ENCODE measurements around the gene NHERF2.

Gene NHERF2

GRCh38 chr16:2026461-2027023 is at the start of gene NHERF2:
Gene NHERF2, plus strand, starts transcription at chr16:2026902. Its CDS starts 104 bp downstream, at chr16:2027006.
- DNase-seq (ENCODE audit: low read depth in 2 of 3, low spot score in 1 of 3), result no peak

GRCh38 chr16:1976951-1977874 is 49.5 kb upstream of the NHERF2 start:
- DNase-seq (ENCODE audit: low read depth in 2 of 3, low spot score in 1 of 3), result no peak

DNA sequence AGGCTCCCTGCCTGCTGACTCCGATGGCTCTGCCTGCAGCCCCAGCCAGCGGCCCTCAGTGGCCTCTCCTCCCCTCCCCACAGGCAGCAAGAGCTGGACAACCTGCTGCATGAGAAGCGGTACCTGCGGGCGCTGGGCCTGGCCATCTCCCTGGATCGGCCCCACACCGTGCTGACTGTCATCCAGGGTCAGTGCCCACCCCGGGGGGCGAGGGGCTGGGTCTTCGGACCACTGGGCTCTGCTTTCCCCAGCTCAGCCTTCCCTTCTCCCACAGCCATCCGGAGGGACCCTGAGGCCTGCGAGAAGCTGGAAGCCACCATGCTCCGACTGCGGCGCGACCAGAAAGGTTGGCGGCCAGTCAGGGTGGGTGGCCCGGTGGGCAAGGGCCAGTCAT is 48.8 kb upstream of the NHERF2 start:
- DNase-seq (ENCODE audit: low read depth in 2 of 3, low spot score in 1 of 3), result no peak

DNA sequence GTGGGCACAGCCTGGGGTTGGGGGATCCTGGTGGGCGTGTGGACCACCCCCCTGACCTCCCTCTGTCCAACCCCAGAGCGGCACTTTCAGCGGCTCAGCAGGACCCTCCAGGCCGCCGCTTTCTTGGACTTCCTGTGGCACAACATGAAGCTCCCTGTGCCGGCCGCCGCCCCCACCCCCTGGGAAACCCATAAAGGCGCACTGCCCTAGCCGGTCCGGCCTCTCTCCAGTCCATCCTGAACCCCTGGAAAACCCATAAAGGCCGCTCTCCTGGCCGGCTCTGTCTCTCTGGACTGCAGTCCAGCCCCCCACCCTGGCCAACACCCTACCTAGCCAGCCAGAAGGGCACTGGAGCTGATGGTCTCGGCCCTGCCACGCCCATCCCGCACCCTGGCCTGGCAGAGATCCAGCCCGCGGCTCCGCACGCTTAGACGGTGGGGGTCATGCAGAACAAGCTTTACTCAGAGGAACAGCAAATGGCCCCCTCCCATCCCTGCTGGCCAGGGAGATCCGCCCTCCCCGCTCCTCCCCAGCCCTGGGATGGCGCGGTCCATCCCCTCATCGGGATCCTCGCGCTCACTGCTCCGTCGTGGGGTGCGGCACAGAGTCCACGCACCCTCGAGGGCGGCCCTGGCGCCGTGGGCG is 48.1 kb upstream of the NHERF2 start:
- no peak for DNase-seq (ENCODE audit: low read depth in 2 of 3, low spot score in 1 of 3)

DNA sequence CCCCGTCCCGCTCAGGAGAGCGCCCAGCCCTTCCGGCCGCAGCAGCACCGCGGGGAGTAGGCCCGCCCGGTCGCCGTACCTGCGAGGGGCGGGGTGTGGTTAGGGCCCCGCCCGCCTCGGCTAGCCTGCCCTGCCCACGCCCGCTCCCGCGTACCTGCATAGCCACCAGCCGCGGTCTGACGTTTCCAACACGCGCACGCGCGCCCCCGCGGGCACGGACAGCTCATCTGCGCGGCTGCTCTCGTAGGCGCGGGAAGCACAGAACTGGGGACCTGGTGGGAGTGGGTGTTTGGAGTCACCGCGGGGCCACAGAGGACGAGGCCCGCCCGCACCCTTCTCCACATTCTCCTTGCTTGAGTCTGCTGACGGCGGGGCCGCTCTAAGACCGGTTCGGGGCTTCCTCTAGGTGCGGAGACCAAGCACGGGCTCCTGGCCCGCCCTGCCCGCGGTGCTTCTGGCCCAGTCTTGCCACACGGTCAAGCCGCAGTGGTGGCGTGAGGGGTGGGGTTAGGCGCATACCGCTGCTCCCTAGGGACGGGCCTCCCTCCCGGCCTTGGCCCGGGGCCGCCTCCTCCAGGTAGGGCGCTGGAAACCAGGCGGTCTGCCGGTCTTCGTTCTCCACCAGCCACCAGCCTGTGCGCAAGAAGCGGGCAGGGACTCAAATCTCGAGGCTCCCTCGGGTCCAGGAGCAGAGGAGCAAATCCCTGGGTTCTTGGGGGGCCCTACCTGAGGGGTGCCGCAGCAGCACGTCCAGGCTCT is 47.3 kb upstream of the NHERF2 start:
- no peak for DNase-seq (ENCODE audit: low read depth in 2 of 3, low spot score in 1 of 3)

DNA sequence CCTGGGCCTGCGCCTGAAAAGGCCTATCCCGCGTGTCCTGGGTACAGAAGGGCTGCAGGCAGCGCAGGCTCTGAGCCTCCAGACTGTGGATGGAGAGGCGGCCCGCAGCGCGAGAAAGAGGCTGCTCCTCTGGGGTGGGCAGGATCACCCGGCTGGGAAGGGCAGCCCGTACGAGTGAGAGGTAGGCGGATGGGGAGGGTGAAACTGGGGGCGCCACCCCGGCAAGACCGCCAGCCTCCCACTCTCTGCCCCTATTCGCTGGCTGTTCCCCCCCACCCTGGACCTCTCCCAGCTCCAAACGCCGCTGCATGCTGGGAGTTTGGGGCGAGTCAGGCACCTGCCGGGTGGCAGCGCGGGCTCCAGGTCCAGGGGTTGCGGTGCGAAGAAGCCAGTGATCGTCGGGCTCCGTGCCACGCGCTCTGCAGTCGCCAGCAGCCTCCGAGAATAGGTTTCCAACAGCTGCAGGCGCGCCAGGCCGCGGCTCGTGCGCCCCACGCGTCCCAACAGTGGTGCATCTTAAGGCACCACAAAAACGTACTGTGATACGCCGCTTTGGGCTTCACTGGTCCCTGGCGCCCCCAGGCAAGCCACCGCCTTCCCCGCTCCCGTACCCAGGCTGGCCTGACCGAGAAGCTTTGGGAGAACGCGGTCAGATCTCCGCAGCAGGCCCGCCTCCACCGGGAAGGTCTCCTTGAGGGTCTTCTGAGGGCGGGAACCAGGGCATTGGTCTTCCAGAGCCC is 46.5 kb upstream of the NHERF2 start:
- DNase-seq (ENCODE audit: low read depth in 2 of 3, low spot score in 1 of 3), result no peak

DNA sequence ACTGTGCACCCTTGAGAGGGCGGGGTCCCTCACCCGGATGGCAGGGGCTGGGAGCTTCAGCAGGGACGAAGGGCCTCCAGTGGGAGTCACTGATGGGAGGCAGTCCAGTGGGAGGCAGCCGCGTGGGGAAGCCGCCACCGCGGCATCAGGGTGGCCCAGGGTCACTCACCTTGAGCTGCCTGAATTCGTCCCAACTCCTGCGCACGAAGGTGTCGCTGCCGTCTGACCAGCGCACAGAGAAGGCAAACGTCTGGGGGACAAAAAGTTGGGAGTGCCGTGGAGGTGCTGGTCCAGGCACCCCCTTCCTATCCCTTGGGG is 46.0 kb upstream of the NHERF2 start:
- no peak for DNase-seq (ENCODE audit: low read depth in 2 of 3, low spot score in 1 of 3)

GRCh38 chr16:1981398-1981836 is 45.3 kb upstream of the NHERF2 start, which contains the start of gene NOXO1:
Gene NOXO1, minus strand, starts transcription at chr16:1981469. Its CDS starts 290 bp downstream, at chr16:1981179.
- DNase-seq (ENCODE audit: low read depth in 2 of 3, low spot score in 1 of 3), result no peak

- no peak for DNase-seq (ENCODE audit: low read depth in 2 of 3, low spot score in 1 of 3)
Measured at GRCh38 chr16:1982013-1982433, 44.7 kb upstream of the NHERF2 start.

GRCh38 chr16:1982991-1983543 is 43.6 kb upstream of the NHERF2 start:
- no peak for DNase-seq (ENCODE audit: low read depth in 2 of 3, low spot score in 1 of 3)

GRCh38 chr16:1983544-1984346 is 43.0 kb upstream of the NHERF2 start, which contains the start of gene GFER:
Gene GFER, plus strand, starts transcription at chr16:1984193. Its CDS starts 26 bp downstream, at chr16:1984219.
- DNase-seq (ENCODE audit: low read depth in 2 of 3, low spot score in 1 of 3), result peak; percentile 54 to 76 (median 55)

- no peak for DNase-seq (ENCODE audit: low read depth in 2 of 3, low spot score in 1 of 3)
Measured at GRCh38 chr16:1984347-1985225, 42.1 kb upstream of the NHERF2 start.

DNA sequence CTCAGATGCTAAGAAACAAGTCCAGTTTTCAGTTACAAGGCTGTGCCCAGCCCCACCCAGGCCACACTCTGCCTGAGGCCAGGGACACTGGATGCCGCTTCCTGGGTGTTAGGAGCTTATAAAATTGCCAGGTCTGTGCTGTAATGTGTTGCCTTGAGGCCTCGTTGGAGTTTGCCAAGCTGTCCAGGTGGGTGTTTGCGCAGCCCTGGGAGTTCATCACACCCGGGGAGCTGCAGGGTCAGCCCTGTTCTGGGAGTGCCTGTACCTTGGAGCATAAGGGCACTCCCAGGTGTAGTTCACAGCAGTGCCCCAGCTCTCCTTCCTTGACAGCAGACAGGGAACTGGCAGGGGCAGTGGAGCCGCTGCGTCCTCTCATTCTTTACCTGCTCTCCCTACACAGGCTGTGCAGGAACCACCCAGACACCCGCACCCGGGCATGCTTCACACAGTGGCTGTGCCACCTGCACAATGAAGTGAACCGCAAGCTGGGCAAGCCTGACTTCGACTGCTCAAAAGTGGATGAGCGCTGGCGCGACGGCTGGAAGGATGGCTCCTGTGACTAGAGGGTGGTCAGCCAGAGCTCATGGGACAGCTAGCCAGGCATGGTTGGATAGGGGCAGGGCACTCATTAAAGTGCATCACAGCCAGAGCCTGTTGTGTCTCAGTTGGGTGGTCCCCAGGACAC is 41.1 kb upstream of the NHERF2 start:
- no peak for DNase-seq (ENCODE audit: low read depth in 2 of 3, low spot score in 1 of 3)

GRCh38 chr16:1987198-1987597 is 39.5 kb upstream of the NHERF2 start:
- DNase-seq (ENCODE audit: low read depth in 2 of 3, low spot score in 1 of 3), result no peak

GRCh38 chr16:1989209-1990100 is 37.2 kb upstream of the NHERF2 start, which contains the start of gene SYNGR3:
Gene SYNGR3, plus strand, starts transcription at chr16:1989970. Its CDS starts 133 bp downstream, at chr16:1990103.
- no peak for DNase-seq (ENCODE audit: low read depth in 2 of 3, low spot score in 1 of 3)

- DNase-seq (ENCODE audit: low read depth in 2 of 3, low spot score in 1 of 3), result no peak
Measured at GRCh38 chr16:1990101-1990350, 36.7 kb upstream of the NHERF2 start.

Measured in stimulated activated CD4-positive, alpha-beta T cell treated with anti-CD3 and anti-CD28 coated beads, Interleukin-12 subunit alpha, Interleukin-12 subunit beta, amount 100 ng/mL, for 48 hours (primary cell).